ENCODE measurements around the gene PDIA6.

The PDIA6 gene

DNA sequence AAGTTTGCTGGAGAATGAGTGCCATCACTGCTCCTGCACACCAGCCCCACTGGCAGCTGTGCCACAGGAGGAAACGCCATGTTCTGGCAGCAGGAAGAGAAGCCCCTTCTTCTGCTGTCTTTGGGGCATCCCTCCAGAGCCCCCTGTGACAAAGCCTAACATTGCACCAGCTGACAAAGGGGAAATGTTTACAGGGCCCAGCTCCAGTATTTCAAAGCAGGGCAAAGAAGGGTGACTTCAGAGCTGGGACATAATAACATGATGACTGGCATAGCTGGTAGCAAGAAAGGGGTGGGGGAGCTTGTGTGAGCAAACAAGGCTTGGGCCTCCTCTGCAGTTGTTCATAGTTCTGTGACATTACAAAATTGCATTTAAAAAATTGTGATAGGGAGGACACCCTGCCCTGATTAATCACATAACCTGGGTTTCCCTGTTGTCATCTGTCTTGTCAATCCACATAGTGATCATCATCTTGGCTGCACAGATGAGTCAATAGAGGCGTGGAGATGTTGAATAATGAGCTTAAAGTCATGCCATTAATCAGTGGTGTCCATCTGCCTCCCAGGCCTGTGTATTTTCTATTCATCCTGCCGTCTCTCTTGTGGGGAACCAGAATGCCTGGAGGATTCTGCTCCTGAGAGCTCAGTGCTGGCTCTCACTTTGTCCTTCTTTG is 29.1 kb upstream of the PDIA6 start:
- no peak for TF ChIP-seq JUND (IDR thresholded peaks at IDR 0.05; ENCODE audit: low read depth)
- in situ Hi-C loops (cut with HindIII; ENCODE audit: low pct_unique_long_range_greater_than_20kb, low sequenced_read_pairs), result no loop called here
- peak in 1 of 2 experiments; percentile 84 for DNase-seq (ENCODE audit: low read depth in 1 of 2, low spot score in 1 of 2)

DNA sequence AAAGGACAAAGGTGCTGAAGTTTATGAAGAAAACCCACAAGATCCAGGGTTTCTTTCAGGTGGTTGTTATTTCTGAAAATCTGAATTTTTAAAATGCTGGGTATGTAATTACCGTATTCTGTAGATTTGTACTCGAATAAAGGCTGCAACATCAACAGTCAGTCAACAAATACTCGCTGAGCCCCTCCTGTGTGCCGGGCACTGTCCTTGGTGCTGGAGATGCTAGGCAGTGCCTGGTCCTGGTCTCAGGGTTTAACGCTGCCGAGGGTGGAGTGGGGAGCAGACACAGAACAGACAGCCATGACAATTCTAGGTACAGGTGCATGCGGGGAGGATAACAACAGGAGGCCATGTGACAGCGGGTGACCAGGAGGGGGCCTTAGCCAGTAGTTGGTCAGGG is 27.2 kb upstream of the PDIA6 start:
- in situ Hi-C loops (cut with HindIII; ENCODE audit: low pct_unique_long_range_greater_than_20kb, low sequenced_read_pairs), result no loop called here
- peak in 1 of 2 experiments; percentile 70 for DNase-seq (ENCODE audit: low read depth in 1 of 2, low spot score in 1 of 2)

DNA sequence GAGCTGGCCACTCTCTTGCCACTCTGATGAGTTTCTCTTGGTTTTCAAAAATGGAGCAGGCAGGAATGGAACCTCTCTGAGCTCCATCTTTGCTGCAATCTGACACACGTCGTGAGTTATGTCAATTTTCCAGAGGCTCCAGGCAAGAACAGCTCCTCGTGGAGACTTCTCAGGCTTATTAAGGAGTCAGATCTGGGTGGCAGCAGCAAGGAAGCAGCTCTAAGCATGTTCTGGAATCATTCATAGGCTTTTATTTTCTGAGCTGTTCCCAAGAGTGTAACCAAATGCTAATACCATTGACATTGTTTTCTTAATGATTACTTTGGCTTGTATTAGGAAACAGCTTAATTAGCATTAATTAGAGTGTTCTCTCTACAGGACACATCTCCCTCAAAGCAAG is 26.1 kb upstream of the PDIA6 start:
- no peak for DNase-seq (ENCODE audit: low read depth in 1 of 2, low spot score in 1 of 2)
- TF ChIP-seq JUND (IDR thresholded peaks at IDR 0.05; ENCODE audit: low read depth), result no peak
- in situ Hi-C loops (cut with HindIII; ENCODE audit: low pct_unique_long_range_greater_than_20kb, low sequenced_read_pairs), result no loop called here

More for the DNA sequence above, 27.2 kb upstream of the PDIA6 start:
- no peak for TF ChIP-seq JUND (IDR thresholded peaks at IDR 0.05; ENCODE audit: low read depth)

DNA sequence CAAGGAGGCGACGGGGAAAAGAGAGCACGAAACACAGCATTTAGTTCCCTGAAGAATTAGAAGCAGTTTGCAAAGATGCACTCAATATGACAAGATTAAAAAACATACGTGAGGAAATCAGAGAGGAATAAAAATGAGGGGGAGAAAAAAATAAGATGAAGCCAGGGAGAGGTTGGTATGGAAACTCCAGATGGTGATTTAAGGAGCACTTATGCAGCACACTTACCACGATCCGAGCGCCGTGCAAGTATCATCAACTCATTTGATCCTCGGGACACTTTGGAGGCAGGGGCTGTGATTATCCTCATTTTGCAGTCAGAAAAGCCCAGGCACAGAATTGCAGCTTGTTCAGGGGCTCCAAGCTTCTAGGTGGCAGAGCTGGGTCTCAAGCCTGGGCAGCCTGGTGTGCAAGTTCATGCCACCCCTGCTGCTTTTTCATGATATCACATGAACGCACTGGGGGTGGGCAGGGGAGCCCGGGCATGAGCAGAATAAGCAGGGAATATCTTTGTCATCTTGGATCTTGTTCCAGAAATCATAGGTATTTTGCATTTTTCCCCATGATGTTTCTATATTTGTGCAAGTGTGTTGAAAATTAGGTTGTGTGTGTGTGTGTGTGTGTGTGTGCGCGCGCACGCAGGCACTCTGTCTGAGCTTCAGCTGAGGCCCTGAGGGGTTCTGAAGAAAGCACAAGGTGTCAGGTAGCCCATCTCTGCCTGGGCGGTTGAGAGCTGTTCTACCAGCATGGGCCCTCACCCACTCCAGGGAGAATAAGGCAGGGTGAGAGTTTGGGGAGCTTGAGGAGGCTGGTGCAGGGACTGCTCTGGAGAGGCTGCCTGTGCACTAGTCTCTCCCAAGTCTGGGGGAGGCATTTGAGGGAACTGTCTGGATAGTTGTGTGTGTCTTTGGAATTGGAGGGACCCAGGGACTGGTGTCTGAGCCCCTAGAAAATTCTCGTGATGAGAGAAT is 25.0 kb upstream of the PDIA6 start:
- no peak for DNase-seq (ENCODE audit: low read depth in 1 of 2, low spot score in 1 of 2)
- no peak for TF ChIP-seq JUND (IDR thresholded peaks at IDR 0.05; ENCODE audit: low read depth)
- in situ Hi-C loops (cut with HindIII; ENCODE audit: low pct_unique_long_range_greater_than_20kb, low sequenced_read_pairs), result no loop called here

DNA sequence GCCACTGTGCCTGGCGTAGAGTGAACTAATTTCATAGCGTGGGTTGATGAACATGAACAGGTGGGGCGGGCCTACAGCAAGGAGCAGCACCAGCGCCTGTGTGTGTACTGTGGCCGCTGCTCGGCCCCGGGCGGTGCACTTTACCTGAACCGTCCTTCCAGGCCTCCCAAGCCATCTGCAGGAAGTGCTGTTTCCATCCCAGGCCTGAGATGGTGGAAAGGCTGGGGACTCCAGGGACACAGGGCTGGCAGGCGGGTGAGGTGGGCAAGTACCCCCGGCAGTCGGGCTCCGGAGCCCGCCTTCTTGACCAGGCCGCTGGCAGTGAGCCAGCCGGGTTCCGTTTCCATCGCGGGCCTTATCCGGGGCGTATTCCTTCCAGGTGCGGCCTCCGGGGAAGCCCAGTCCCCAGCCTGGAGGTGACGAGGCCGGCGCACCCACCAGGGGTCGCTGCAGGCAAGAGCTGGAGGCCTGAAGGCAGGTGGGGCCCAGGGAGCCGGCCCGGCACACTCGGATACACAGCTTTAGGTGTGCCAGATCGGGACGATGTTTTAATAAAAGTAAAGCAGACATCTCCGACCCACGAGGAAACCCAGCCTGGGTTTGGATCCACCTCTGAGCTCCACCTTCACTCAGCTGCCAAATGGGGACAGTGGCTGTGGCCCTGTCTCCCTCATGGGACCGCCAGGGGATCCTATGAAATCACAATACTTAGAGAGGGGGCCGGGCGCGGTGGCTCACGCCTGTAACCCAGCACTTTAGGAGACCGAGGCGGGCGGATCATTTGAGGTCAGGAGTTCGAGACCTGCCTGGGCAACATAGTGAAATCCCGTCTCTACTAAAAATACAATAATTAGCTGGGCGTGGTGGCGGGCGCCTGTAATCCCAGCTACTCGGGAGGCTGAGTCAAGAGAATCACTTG is 22.7 kb upstream of the PDIA6 start:
- in situ Hi-C loops (cut with HindIII; ENCODE audit: low pct_unique_long_range_greater_than_20kb, low sequenced_read_pairs), result no loop called here
- peak; percentile 28 to 87 for DNase-seq (ENCODE audit: low read depth in 1 of 2, low spot score in 1 of 2)

DNA sequence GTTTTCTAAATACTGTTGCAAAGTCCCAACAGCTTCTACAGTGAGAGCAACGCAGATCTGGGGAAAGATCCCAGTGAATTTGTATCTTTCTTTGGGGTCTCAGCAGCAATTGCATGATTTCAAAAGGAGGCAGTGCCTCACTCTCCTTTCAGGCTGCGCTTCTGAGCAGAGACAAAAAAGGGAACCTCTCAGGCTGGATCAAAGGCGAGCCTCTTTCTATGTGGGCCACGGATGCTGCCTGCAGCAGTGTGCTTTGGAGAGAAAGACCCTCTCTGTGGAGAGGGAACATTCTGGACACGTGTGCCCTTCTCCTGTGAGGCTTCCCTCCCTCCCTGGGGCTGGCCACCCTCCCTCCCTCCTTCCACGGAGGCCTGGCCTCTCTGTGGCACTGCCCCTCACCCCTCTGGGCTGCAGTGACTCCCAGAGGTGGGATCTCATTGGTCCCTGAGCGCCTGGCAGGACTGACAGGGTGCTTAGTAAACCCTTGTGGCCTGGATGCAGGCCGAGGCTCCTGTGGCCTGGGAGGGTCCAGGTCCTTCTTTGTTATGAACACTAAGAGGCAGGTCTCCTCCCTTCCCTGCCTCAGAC is 21.6 kb upstream of the PDIA6 start:
- DNase-seq (ENCODE audit: low read depth in 1 of 2, low spot score in 1 of 2), result peak in 1 of 2 experiments; percentile 77
- in situ Hi-C loops (cut with HindIII; ENCODE audit: low pct_unique_long_range_greater_than_20kb, low sequenced_read_pairs), result no loop called here
- no peak for TF ChIP-seq JUND (IDR thresholded peaks at IDR 0.05; ENCODE audit: low read depth)

More for the DNA sequence above, 22.7 kb upstream of the PDIA6 start:
- TF ChIP-seq JUND (IDR thresholded peaks at IDR 0.05; ENCODE audit: low read depth), result no peak

DNA sequence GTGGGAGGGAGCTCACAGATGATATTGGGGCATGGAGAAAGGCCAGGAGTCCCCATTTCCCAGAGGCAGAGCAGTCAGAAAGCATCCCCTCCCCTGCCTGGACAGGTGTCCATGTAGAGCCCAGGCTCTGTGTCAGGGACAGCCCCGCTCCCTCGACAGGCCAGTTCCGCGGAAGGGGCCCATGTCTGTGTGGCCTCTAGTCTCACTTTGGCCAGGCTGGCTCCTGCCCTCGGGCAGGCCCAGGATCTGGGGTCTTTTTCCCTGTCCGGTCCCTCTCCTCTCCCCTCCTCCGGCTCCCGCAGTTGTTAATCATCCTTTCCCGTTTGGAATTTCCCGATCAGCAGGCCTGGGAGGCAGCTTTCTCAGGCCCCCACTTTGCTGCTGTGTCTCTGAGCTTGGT is 20.4 kb upstream of the PDIA6 start:
- TF ChIP-seq JUND (IDR thresholded peaks at IDR 0.05; ENCODE audit: low read depth), result no peak
- DNase-seq (ENCODE audit: low read depth in 1 of 2, low spot score in 1 of 2), result no peak
- in situ Hi-C loops (cut with HindIII; ENCODE audit: low pct_unique_long_range_greater_than_20kb, low sequenced_read_pairs), result no loop called here

DNA sequence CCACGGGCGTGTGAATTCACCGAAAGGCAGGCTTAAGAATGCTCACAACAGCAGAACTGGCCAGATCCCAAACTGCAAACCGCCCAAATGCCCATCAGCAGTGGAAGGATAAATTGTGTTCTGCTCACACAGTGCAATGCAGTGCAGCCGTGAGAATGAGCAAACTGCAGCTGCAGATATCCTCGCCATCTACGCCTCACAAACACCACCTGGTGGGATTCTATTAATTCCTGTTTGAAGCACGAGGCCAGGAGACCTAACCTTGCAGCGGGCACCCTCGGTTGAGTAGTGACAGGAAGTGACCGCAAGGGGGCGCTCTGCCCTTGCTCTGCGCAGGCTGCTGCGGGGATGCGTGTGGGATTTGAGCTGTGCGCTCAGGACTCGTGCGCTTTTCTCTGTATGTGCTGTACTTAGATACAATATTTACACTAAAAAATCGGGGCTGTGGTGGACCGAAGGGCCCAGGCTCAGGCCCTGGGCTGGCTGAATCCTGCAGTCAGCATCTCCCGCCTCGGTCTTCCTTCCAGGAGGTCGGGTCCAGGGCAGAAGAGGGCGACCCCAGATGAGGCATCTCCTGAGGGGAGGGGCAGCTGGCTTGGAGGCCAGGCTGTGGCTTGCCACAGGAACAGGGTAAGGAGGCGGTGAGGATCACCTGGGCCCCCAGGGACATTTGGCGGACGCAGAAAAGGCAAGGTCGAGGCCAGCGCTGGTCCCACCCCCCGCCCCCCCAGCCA is 19.8 kb upstream of the PDIA6 start:
- in situ Hi-C loops (cut with HindIII; ENCODE audit: low pct_unique_long_range_greater_than_20kb, low sequenced_read_pairs), result no loop called here
- TF ChIP-seq JUND (IDR thresholded peaks at IDR 0.05; ENCODE audit: low read depth), result no peak
- peak; percentile 53 to 80 for DNase-seq (ENCODE audit: low read depth in 1 of 2, low spot score in 1 of 2)

DNA sequence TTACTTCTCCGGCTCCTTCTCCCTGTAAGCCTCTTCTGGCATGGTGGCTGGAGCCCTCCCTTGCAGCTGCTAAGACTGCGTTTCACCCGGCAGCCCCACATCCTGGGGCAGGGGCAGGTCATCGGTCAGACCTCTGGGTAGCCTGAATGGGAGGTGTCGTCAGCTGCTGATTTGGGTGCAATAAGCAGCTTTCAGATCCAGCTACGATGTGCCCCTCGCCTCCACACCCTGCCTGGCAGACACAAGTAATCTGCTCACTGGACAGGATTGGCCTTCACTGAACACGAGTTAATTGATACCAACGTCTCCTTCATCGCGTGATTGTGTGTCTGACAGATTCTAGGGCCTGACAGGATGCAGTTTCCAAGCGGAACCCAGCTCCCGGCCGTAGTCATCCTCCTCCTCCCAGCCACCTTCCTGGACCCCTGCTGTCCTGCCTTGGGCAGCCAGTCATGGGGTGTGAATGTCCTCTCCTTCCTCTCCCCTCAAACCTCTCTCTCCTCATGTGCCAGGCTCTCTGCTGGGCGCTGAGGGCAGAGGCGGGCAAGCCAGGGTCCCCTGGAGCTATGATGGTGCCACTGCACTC is 18.9 kb upstream of the PDIA6 start:
- no peak for TF ChIP-seq JUND (IDR thresholded peaks at IDR 0.05; ENCODE audit: low read depth)
- no peak for DNase-seq (ENCODE audit: low read depth in 1 of 2, low spot score in 1 of 2)
- in situ Hi-C loops (cut with HindIII; ENCODE audit: low pct_unique_long_range_greater_than_20kb, low sequenced_read_pairs), result no loop called here

DNA sequence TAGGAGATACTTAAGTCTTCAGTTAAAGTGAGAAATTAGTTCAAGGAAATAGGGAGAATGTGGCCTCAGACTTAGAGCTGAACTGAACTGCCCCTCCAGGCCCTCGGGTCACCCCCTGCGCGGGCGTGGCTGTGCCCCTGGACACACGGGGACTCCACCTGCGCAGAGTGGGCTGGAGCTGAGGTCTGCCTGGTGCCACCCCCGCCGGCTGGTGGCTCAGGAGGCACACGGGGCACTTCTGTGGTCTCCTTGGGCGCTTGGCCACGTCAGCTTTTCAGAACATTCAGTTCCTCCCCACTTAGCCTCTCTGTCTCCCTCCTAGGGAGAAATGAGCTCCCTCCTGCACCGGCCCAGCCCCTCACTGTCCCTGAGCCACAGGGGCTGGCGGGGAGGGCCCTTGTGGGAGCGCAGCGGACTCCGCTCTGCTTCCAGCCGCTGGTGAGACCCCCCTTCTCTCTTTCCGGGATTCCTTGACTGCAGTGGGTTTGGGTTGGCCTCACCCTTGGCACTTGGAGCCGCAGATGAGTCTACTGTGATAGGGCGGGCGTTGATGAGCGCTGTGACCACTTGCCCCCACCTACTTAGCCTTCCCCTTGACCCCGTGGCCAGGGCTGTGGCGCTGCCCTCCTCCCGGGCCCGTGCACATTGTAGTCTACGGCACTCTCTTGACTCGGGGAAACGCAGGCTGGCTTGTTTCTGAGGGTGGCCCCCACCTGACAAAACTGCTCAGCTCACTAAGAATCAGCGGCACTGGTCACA is 18.2 kb upstream of the PDIA6 start:
- no peak for TF ChIP-seq JUND (IDR thresholded peaks at IDR 0.05; ENCODE audit: low read depth)
- DNase-seq (ENCODE audit: low read depth in 1 of 2, low spot score in 1 of 2), result no peak
- in situ Hi-C loops (cut with HindIII; ENCODE audit: low pct_unique_long_range_greater_than_20kb, low sequenced_read_pairs), result no loop called here
